IPS-18c (cell line): ENCODE measurements around the gene LRATD1.
A peak's percentile ranks its signal among the peaks of the same experiment; 100 is the strongest.
"Not testable (repeated sequence)": the region's sequence is repeated elsewhere in the genome, so short reads cannot be mapped to it uniquely, and the experiment has no call there.

ENCODE experiments used
- H3K4me3 ChIP-seq: 2 replicates; pipeline ENCODE4 v1.7.0; 2013; ENCODE audit warnings: low read depth, mild to moderate bottlenecking, low read length, moderate library complexity; ENCODE audit not compliant: insufficient read depth
- H3K9me3 ChIP-seq: one replicate; pipeline ENCODE4 v1.6.1; 2013; ENCODE audit warnings: mild to moderate bottlenecking, low read length, moderate library complexity; ENCODE audit not compliant: control insufficient read depth, insufficient read depth

The LRATD1 gene

GRCh38 chr2:14632133-14632936 lies at the start of gene LRATD1:
Gene LRATD1, plus strand, starts transcription at chr2:14632717. Its CDS starts 1,263 bp downstream, at chr2:14633980.
- H3K9me3 ChIP-seq = peaks cover 2% of the 10 kb centered on the region
- H3K4me3 ChIP-seq = peak within 1 kb of the TSS; percentile 72

GRCh38 chr2:14583059-14583458 lies 49.5 kb upstream of the LRATD1 start:
- H3K4me3 ChIP-seq = no peak overlapping the region
- no peaks in the 10 kb centered on the region for H3K9me3 ChIP-seq

- Histone ChIP-seq H3K9me3 (no peaks in the 10 kb centered on the region), H3K4me3 (no peak overlapping the region)
Measured at GRCh38 chr2:14583802-14584201, 48.7 kb upstream of the LRATD1 start.

GRCh38 chr2:14587119-14587518 lies 45.4 kb upstream of the LRATD1 start:
- no peaks in the 10 kb centered on the region for H3K9me3 ChIP-seq
- H3K4me3 ChIP-seq = no peak overlapping the region

GRCh38 chr2:14601156-14601770 lies 31.3 kb upstream of the LRATD1 start:
- no peaks in the 10 kb centered on the region for H3K9me3 ChIP-seq
- no peak overlapping the region for H3K4me3 ChIP-seq

- no peaks in the 10 kb centered on the region for H3K9me3 ChIP-seq
- no peak overlapping the region for H3K4me3 ChIP-seq
Measured at GRCh38 chr2:14602309-14602708, 30.2 kb upstream of the LRATD1 start.

GRCh38 chr2:14603676-14604075 lies 28.8 kb upstream of the LRATD1 start:
- Histone ChIP-seq H3K9me3 (no peaks in the 10 kb centered on the region), H3K4me3 (no peak overlapping the region)

GRCh38 chr2:14608245-14608644 lies 24.3 kb upstream of the LRATD1 start:
- Histone ChIP-seq H3K4me3 (no peak overlapping the region), H3K9me3 (no peaks in the 10 kb centered on the region)

GRCh38 chr2:14614017-14614416 lies 18.5 kb upstream of the LRATD1 start:
- Histone ChIP-seq H3K9me3 (no peaks in the 10 kb centered on the region), H3K4me3 (no peak overlapping the region)

- Histone ChIP-seq H3K4me3 (no peak overlapping the region), H3K9me3 (no peaks in the 10 kb centered on the region)
Measured at GRCh38 chr2:14615121-14615520, 17.4 kb upstream of the LRATD1 start.

GRCh38 chr2:14615760-14616159 lies 16.8 kb upstream of the LRATD1 start:
- Histone ChIP-seq H3K9me3 (no peaks in the 10 kb centered on the region), H3K4me3 (no peak overlapping the region)

- Histone ChIP-seq H3K4me3 (no peak overlapping the region), H3K9me3 (no peaks in the 10 kb centered on the region)
Measured at GRCh38 chr2:14616342-14616741, 16.2 kb upstream of the LRATD1 start.

GRCh38 chr2:14616950-14617349 lies 15.6 kb upstream of the LRATD1 start:
- Histone ChIP-seq H3K9me3 (no peaks in the 10 kb centered on the region), H3K4me3 (no peak overlapping the region)

- Histone ChIP-seq H3K4me3 (no peak overlapping the region), H3K9me3 (no peaks in the 10 kb centered on the region)
Measured at GRCh38 chr2:14619441-14619840, 13.1 kb upstream of the LRATD1 start.

- Histone ChIP-seq H3K4me3 (no peak overlapping the region), H3K9me3 (no peaks in the 10 kb centered on the region)
Measured at GRCh38 chr2:14621114-14621513, 11.4 kb upstream of the LRATD1 start.

GRCh38 chr2:14621906-14622549 lies 10.5 kb upstream of the LRATD1 start:
- Histone ChIP-seq H3K4me3 (no peak overlapping the region), H3K9me3 (no peaks in the 10 kb centered on the region)

- not testable (repeated sequence) for H3K9me3 ChIP-seq, H3K4me3 ChIP-seq
Measured at GRCh38 chr2:14622550-14622939, 10.0 kb upstream of the LRATD1 start.

- H3K9me3 ChIP-seq = no peaks in the 10 kb centered on the region
- no peak overlapping the region for H3K4me3 ChIP-seq
Measured at GRCh38 chr2:14623237-14623636, 9.3 kb upstream of the LRATD1 start.
